GM12878 (cell line): Measurements from ENCODE around the gene SNED1. TPM values are rescaled to one million over a fixed set of nuclear protein-coding genes. Genes with fewer than 3 reads are reported as not detected.

Source experiments
- ATAC-seq: fragments of 200-7000 bp; cut with Tn5 transposase; 3 replicates; pipeline ENCODE4 v1.9.1; 2020; ENCODE audit warnings: mild to moderate bottlenecking, moderate library complexity
- BruUV-seq: library from RNA; stranded (reverse); fragments of 400-500 nt; replicated peaks from 2 replicates; lab custom pipeline; 2021; lab: Mats Ljungman, UMichigan
- CTCF ChIA-PET: fragments of 300-600 bp; sonication (Branson Sonifier 250); formaldehyde crosslinking; extraction: SDS; loops from one replicate; lab custom pipeline; 2021; ENCODE audit warnings: inconsistent platforms; lab: Yijun Ruan, JAX
- POLR2A ChIA-PET: fragments of 350-600 bp; formaldehyde crosslinking; extraction: SDS; loops from one replicate; lab custom pipeline; 2021; ENCODE audit warnings: inconsistent platforms; lab: Charles Lee
- RAD21 ChIA-PET: fragments of 300-600 bp; sonication (Branson Sonifier 250); formaldehyde crosslinking; loops from one replicate; lab custom pipeline; 2023; ENCODE audit warnings: antibody characterized with exemption; ENCODE audit not compliant: unreplicated experiment; lab: Charles Lee
- SMC1A ChIA-PET: fragments of 300-600 bp; sonication (Branson Sonifier 250); formaldehyde crosslinking; loops from one replicate; lab custom pipeline; 2023; ENCODE audit not compliant: unreplicated experiment, uncharacterized antibody; lab: Charles Lee
- DNase-seq: peaks from one replicate; pipeline ENCODE4 v3.0.0-alpha.2; 2011; ENCODE audit warnings: low read depth, low spot score
- FAIRE-seq: peaks from 3 replicates; lab custom pipeline; 2011; peaks lifted over from hg19 to GRCh38; lab: Jason Lieb, UNC
- H2AFZ ChIP-seq: 2 replicates; pipeline ENCODE4 v1.6.0; 2011; ENCODE audit warnings: low read depth, low read length, control low read depth; ENCODE audit not compliant: control insufficient read depth
- H3K27ac ChIP-seq: 2 replicates; pipeline ENCODE4 v1.5.1; 2011; ENCODE audit warnings: control low read depth; ENCODE audit not compliant: control insufficient read depth, insufficient read depth
- H3K27me3 ChIP-seq, 2 experiments: replicated peaks in 1 of 2; 2 replicates each; pipeline versions ENCODE4 v1.6.0 to v1.6.1; 2011; ENCODE audit warnings: low read length in 1 of 2; ENCODE audit not compliant: control insufficient read depth in 2 of 2, insufficient read depth in 2 of 2
- H3K36me3 ChIP-seq, 2 experiments: 2 replicates each; pipeline ENCODE4 v1.5.1; 2011; ENCODE audit warnings: low read length in 1 of 2; ENCODE audit not compliant: control insufficient read depth in 2 of 2, insufficient read depth in 2 of 2
- H3K4me1 ChIP-seq: 2 replicates; pipeline ENCODE4 v1.6.1; 2011; ENCODE audit warnings: mild to moderate bottlenecking, low read length, moderate library complexity, mixed read lengths; ENCODE audit not compliant: control insufficient read depth, insufficient read depth
- H3K4me2 ChIP-seq: 2 replicates; pipeline ENCODE4 v1.6.0; 2011; ENCODE audit warnings: control low read depth; ENCODE audit not compliant: control insufficient read depth, insufficient read depth
- H3K4me3 ChIP-seq: fragments of 200-600 bp; sonication (generic); 2 replicates; pipeline ENCODE4 v1.5.1; 2016
- H3K79me2 ChIP-seq: 2 replicates; pipeline ENCODE4 v1.6.0; 2011; ENCODE audit warnings: low read length; ENCODE audit not compliant: control insufficient read depth, insufficient read depth
- H3K9ac ChIP-seq: 2 replicates; pipeline ENCODE4 v1.8.0; 2011; ENCODE audit warnings: low read length, control low read depth, mixed read lengths; ENCODE audit not compliant: control insufficient read depth, insufficient read depth
- H3K9me3 ChIP-seq: replicated peaks from 3 replicates; pipeline ENCODE4 v1.5.1; 2011; ENCODE audit warnings: mild to moderate bottlenecking, low read length; ENCODE audit not compliant: control insufficient read depth, insufficient read depth
- H4K20me1 ChIP-seq: 2 replicates; pipeline ENCODE4 v1.6.0; 2011; ENCODE audit not compliant: control insufficient read depth, insufficient read depth
- CBFB ChIP-seq: IDR thresholded peaks from 2 replicates; pipeline ENCODE4 v1.6.1; 2016; ENCODE audit warnings: antibody characterized with exemption, low read depth
- CEBPZ ChIP-seq: fragments of 150-350 bp; IDR thresholded peaks from 2 replicates; pipeline ENCODE4 v1.6.1; 2016; ENCODE audit warnings: low read depth, low read length
- CREM ChIP-seq: IDR thresholded peaks from 2 replicates; pipeline ENCODE4 v1.6.1; 2014; ENCODE audit warnings: antibody characterized with exemption, low read depth
- E4F1 ChIP-seq: fragments of 450-650 bp; IDR thresholded peaks from 2 replicates; pipeline ENCODE4 v1.6.1; 2018; ENCODE audit warnings: borderline replicate concordance, mild to moderate bottlenecking; ENCODE audit not compliant: partially characterized antibody
- LARP7 ChIP-seq: fragments of 450-650 bp; IDR thresholded peaks from 2 replicates; pipeline ENCODE4 v1.6.1; 2017; ENCODE audit warnings: mild to moderate bottlenecking
- MAX ChIP-seq: IDR thresholded peaks from 2 replicates; pipeline ENCODE4 v1.6.1; 2012; ENCODE audit warnings: low read depth, low read length, improper control_type of control experiment
- POLR2AphosphoS2 ChIP-seq: IDR thresholded peaks from 2 replicates; pipeline ENCODE4 v1.6.1; 2011; ENCODE audit warnings: low read depth, mild to moderate bottlenecking, low read length, improper control_type of control experiment, moderate library complexity
- TCF7 ChIP-seq: IDR thresholded peaks from 2 replicates; pipeline ENCODE4 v1.6.1; 2014; ENCODE audit warnings: antibody characterized with exemption, borderline replicate concordance
- WRNIP1 ChIP-seq: IDR thresholded peaks from 2 replicates; pipeline ENCODE4 v1.6.1; 2011; ENCODE audit warnings: low read depth, low read length, improper control_type of control experiment, borderline replicate concordance
- ZBTB4 ChIP-seq: fragments of 450-650 bp; formaldehyde crosslinking; IDR thresholded peaks from 2 replicates; pipeline ENCODE4 v1.4.0; 2022; ENCODE audit warnings: mild to moderate bottlenecking, moderate library complexity
- WGBS: methylation state at CpG from one replicate; pipeline ENCODE4 v1.1.6; 2016; ENCODE audit warnings: low lambda C conversion rate; ENCODE audit not compliant: insufficient replicate concordance, insufficient coverage; ENCODE audit errors: missing lambda C conversion rate; 5-methylcytosine and 5-hydroxymethylcytosine counted together
- in situ Hi-C: fragments of 300-500 bp; cut with MboI; formaldehyde crosslinking; loops from 9 replicates; pipeline ENCODE4 v1.14.3; 2018; ENCODE audit warnings: mixed read lengths
- intact Hi-C: fragments of 100-400 bp; cut with micrococcal nuclease; formaldehyde crosslinking; loops from one replicate; pipeline ENCODE4 v1.14.2; 2022; ENCODE audit not compliant: unreplicated experiment
- polyA plus RNA-seq, 11 experiments: library from polyadenylated mRNA; depleted of rRNA in 4 of 11; unstranded in 6 of 11; stranded (reverse) in 5 of 11; fragments of >200 nt; fragmentation: Nextera tagmentation in 4 of 11; fragmentation: Illumina TruSeq in 1 of 11; extraction: Ambion mirVana in 4 of 11; extraction: Trizol in 1 of 11; gene quantifications; 1 replicate in 1 of 11; 2 replicates in 10 of 11; pipeline versions ENCODE4 v1.2.1 to v1.2.3, GENCODE V29; 2011 to 2016; ENCODE audit warnings: inconsistent platforms in 2 of 11, missing spikeins in 2 of 11, low read depth in 1 of 11
- total RNA-seq, 4 experiments: library from RNA; depleted of rRNA in 3 of 4; stranded (reverse); fragments of >200 nt in 3 of 4; fragmentation: Illumina TruSeq in 1 of 4; extraction: Trizol in 1 of 4; gene quantifications; 2 replicates each; pipeline versions ENCODE4 v1.2.1 to v1.2.3, GENCODE V29; 2013 to 2021

The SNED1 gene
- total and polyA plus RNA-seq, 10 of the 15 experiments (the other 5 are each of a cell fraction or from before 2014, with no cell fraction given), result 0.05 to 8.4 (median 3.0) TPM

- TF ChIP-seq E4F1 (no peak), WRNIP1 (no peak)
These were observed 31.3 kb upstream of the SNED1 start (continued) for GRCh38 chr2:240966906-240967680.

GRCh38 chr2:240967681-240968621, 30.5 kb upstream of the SNED1 start:
- Histone ChIP-seq H3K79me2 (no peaks in the 10 kb centered on the region), H3K4me3 (no peak overlapping the region), H2AFZ (no peak overlapping the region), H3K36me3 (no peaks in the 10 kb centered on the region), H3K27ac (no peak overlapping the region), H3K4me1 (no peaks in the 10 kb centered on the region), H3K27me3 (no peaks in the 10 kb centered on the region; a peak in 1 of 4 replicates), H3K9me3 (no peaks in the 10 kb centered on the region), H3K9ac (no peak overlapping the region), H4K20me1 (no peaks in the 10 kb centered on the region), H3K4me2 (no peak overlapping the region)
- ChIA-PET SMC1A (no interaction called here), POLR2A (no interaction called here), RAD21 (no interaction called here), CTCF (interaction anchor here (0.6 kb wide), 1 partner anchor 287 kb away, joined by 4 read pairs; no protein-coding TSS in a partner anchor)
- intact Hi-C loops (no loop called here), in situ Hi-C loops (no loop called here)
- DNase-seq (no peak), ATAC-seq (no peak), FAIRE-seq (no peak)
- BruUV-seq, result no TSS peak
- WGBS, result 45% methylated on average over 28 of the region's 34 CpGs
- TF ChIP-seq ZBTB4 (CRISPR knock-in tag), result no peak
- TF ChIP-seq CREM, result no peak
- no peak for TF ChIP-seq MAX
- no peak for TF ChIP-seq CEBPZ
- no peak for TF ChIP-seq LARP7
- TF ChIP-seq POLR2AphosphoS2, result no peak
- TF ChIP-seq TCF7, result no peak
- no peak for TF ChIP-seq CBFB
